ENCODE measurements around the gene ZNF597. TPM values are rescaled to one million over a fixed set of nuclear protein-coding genes. Genes with fewer than 3 reads are reported as not detected.

Gene ZNF597
- polyA plus RNA-seq, 3 donors = 0.80 to 1.0 (median 0.98) TPM

DNA sequence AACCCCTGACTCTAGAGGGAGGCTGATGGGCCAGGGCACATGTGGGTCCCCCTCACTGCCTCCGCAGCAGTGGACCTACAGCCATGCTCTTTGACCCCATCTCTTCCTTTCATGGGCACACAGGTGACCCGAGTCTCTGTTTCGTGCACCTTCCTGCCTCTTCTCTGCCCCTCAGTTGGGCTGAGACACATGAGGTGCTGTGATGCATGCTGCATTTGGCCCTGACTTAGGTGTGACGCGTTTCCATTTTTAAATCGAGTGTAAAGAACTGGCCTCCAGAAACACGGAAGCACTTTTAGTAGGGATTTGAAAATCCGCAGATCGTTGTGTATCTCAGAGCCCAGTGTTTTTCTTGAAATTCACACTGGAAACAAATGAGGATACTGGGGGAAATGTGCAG lies 27.4 kb upstream of the ZNF597 start:
- no peak for DNase-seq

DNA sequence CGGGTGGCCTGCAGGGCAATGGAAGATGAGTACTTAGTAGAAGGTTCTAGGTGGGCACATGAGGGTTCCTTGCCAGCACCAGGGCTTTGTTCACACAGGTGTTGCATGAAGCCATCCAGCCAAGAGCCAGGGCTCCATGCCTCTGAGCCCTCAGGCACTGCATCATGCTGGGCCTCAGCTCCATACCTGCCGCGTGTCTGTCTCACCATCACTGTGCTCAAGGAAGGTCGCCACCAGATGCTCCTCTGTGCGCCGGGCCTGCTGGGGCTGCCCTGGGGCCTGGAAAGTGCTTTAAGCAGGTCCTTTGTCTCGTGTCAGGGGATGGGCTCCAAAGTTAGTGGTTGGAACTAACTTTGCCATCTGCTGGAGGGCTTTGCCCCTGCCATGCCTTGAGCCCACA lies 26.4 kb upstream of the ZNF597 start:
- no peak overlapping the region for H3K4me3 ChIP-seq (replicated peaks in 1 of 3; ENCODE audit: low read depth in 2 of 3, low read length in 3 of 3)
- H3K79me2 ChIP-seq (ENCODE audit: insufficient read depth, low read length) = peaks cover 100% of the 10 kb centered on the region
- H4K20me1 ChIP-seq (ENCODE audit: insufficient read depth, low read length) = peaks cover 99% of the 10 kb centered on the region
- TF ChIP-seq, protein P1, sequence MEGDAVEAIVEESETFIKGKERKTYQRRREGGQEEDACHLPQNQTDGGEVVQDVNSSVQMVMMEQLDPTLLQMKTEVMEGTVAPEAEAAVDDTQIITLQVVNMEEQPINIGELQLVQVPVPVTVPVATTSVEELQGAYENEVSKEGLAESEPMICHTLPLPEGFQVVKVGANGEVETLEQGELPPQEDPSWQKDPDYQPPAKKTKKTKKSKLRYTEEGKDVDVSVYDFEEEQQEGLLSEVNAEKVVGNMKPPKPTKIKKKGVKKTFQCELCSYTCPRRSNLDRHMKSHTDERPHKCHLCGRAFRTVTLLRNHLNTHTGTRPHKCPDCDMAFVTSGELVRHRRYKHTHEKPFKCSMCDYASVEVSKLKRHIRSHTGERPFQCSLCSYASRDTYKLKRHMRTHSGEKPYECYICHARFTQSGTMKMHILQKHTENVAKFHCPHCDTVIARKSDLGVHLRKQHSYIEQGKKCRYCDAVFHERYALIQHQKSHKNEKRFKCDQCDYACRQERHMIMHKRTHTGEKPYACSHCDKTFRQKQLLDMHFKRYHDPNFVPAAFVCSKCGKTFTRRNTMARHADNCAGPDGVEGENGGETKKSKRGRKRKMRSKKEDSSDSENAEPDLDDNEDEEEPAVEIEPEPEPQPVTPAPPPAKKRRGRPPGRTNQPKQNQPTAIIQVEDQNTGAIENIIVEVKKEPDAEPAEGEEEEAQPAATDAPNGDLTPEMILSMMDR (IDR thresholded peaks at IDR 0.05) = no peak
- no peak overlapping the region for H3K27ac ChIP-seq (ENCODE audit: low read depth in 1 of 2, low read length in 2 of 2)
- no peak overlapping the region for H2AFZ ChIP-seq (ENCODE audit: insufficient read depth, low read depth, low read length, poor library complexity, severe bottlenecking)
- WGBS (ENCODE audit: insufficient coverage) = 90% methylated on average over 6 of the region's 7 CpGs
- no peak overlapping the region for H3K9ac ChIP-seq (ENCODE audit: insufficient read depth, low read length, poor library complexity, severe bottlenecking)
- Mint-ChIP-seq H3K4me3 (no peak overlapping the region), H3K4me1 (peaks cover 10% of the 10 kb centered on the region), H3K9me3 (peaks cover 0 to 1% (median 0%) of the 10 kb centered on the region in 7 donors), H3K36me3 (peaks cover 34 to 58% of the 10 kb centered on the region in 2 donors), H3K27me3 (ENCODE audit: low read depth in 3 of 3) (no peaks in the 10 kb centered on the region), H3K27ac (no peak overlapping the region)
- H3K4me2 ChIP-seq (replicated peaks; ENCODE audit: extremely low read depth, low read length, poor library complexity, severe bottlenecking) = no peak overlapping the region
- no peaks in the 10 kb centered on the region for H3K9me3 ChIP-seq (replicated peaks in 1 of 2; ENCODE audit: control insufficient read depth in 1 of 2, insufficient read depth in 1 of 2, low read length in 2 of 2)
- peaks cover 23 to 56% of the 10 kb centered on the region in 2 donors for H3K36me3 ChIP-seq (replicated peaks in 1 of 2; ENCODE audit: control insufficient read depth in 1 of 2, insufficient read depth in 2 of 2, low read length in 2 of 2)
- intact Hi-C loops (cut with micrococcal nuclease) = no loop called here
- no peaks in the 10 kb centered on the region for H3K4me1 ChIP-seq (ENCODE audit: control insufficient read depth in 1 of 2, insufficient read depth in 2 of 2, low read length in 2 of 2)
- DNase-seq = no peak
- H3K27me3 ChIP-seq (ENCODE audit: control insufficient read depth in 2 of 2, insufficient read depth in 2 of 2, low read length in 2 of 2) = no peaks in the 10 kb centered on the region

More for the DNA sequence above, 27.4 kb upstream of the ZNF597 start:
- H2AFZ ChIP-seq (ENCODE audit: insufficient read depth, low read depth, low read length, poor library complexity, severe bottlenecking) = no peak overlapping the region
- no peak overlapping the region for H3K4me3 ChIP-seq (replicated peaks in 1 of 3; ENCODE audit: low read depth in 2 of 3, low read length in 3 of 3)
- no peak overlapping the region for H3K9ac ChIP-seq (ENCODE audit: insufficient read depth, low read length, poor library complexity, severe bottlenecking)
- H3K4me2 ChIP-seq (replicated peaks; ENCODE audit: extremely low read depth, low read length, poor library complexity, severe bottlenecking) = no peak overlapping the region
- H3K79me2 ChIP-seq (ENCODE audit: insufficient read depth, low read length) = peaks cover 99% of the 10 kb centered on the region
- no peaks in the 10 kb centered on the region for H3K27me3 ChIP-seq (ENCODE audit: control insufficient read depth in 2 of 2, insufficient read depth in 2 of 2, low read length in 2 of 2)
- H3K27ac ChIP-seq (ENCODE audit: low read depth in 1 of 2, low read length in 2 of 2) = no peak overlapping the region
- intact Hi-C loops (cut with micrococcal nuclease) = no loop called here
- TF ChIP-seq, protein P1 (IDR thresholded peaks at IDR 0.05) = no peak
- Mint-ChIP-seq H3K9me3 (peaks cover 0 to 1% (median 0%) of the 10 kb centered on the region in 7 donors), H3K4me3 (no peak overlapping the region), H3K36me3 (peaks cover 33 to 59% of the 10 kb centered on the region in 2 donors), H3K27ac (no peak overlapping the region), H3K4me1 (peaks cover 10% of the 10 kb centered on the region), H3K27me3 (ENCODE audit: low read depth in 3 of 3) (no peaks in the 10 kb centered on the region)
- peaks cover 21 to 54% of the 10 kb centered on the region in 2 donors for H3K36me3 ChIP-seq (replicated peaks in 1 of 2; ENCODE audit: control insufficient read depth in 1 of 2, insufficient read depth in 2 of 2, low read length in 2 of 2)
- H3K4me1 ChIP-seq (ENCODE audit: control insufficient read depth in 1 of 2, insufficient read depth in 2 of 2, low read length in 2 of 2) = no peaks in the 10 kb centered on the region
- no peaks in the 10 kb centered on the region for H3K9me3 ChIP-seq (replicated peaks in 1 of 2; ENCODE audit: control insufficient read depth in 1 of 2, insufficient read depth in 1 of 2, low read length in 2 of 2)
- 96% methylated on average over 7 of the region's 9 CpGs for WGBS (ENCODE audit: insufficient coverage)
- H4K20me1 ChIP-seq (ENCODE audit: insufficient read depth, low read length) = peaks cover 99% of the 10 kb centered on the region
